Prostate gland (tissue), 2 donors: ENCODE measurements around the gene TRPV3. TPM values are rescaled to one million over a fixed set of nuclear protein-coding genes. Genes with fewer than 3 reads are reported as not detected.
"Not testable (repeated sequence)": the region's sequence is repeated elsewhere in the genome, so short reads cannot be mapped to it uniquely, and the experiment has no call there.

Experiments used
- DNase-seq: peaks from one replicate; pipeline ENCODE4 v3.0.0-alpha.2; 2019; ENCODE audit warnings: low spot score
- H3K27ac ChIP-seq, 2 donors: fragments of 200-600 bp; sonication (generic); 2 replicates each; pipeline ENCODE4 v1.5.1; 2017 to 2019
- H3K27me3 ChIP-seq: fragments of 200-600 bp; sonication (generic); replicated peaks from 2 replicates; pipeline ENCODE4 v1.5.1; 2019; ENCODE audit not compliant: insufficient read depth
- H3K36me3 ChIP-seq, 2 donors: fragments of 200-600 bp; sonication (generic); 1 replicate in 1 of 2; 2 replicates in 1 of 2; pipeline versions ENCODE4 v1.5.1 to v1.8.1; 2017 to 2019
- H3K4me1 ChIP-seq: fragments of 200-600 bp; sonication (generic); replicated peaks from 2 replicates; pipeline ENCODE4 v1.5.1; 2019
- H3K4me3 ChIP-seq, 2 donors: fragments of 200-600 bp; sonication (generic); 2 replicates each; pipeline ENCODE4 v1.5.1; 2017 to 2019
- H3K9me3 ChIP-seq: fragments of 200-600 bp; sonication (generic); 2 replicates; pipeline ENCODE4 v1.5.1; 2017
- CTCF ChIP-seq, 4 experiments: fragments of 200-600 bp in 2 of 4; fragments of 450-650 bp in 2 of 4; sonication (generic) in 2 of 4; IDR thresholded peaks; 1 replicate in 3 of 4; 2 replicates in 1 of 4; pipeline ENCODE4 v1.5.1; 2016 to 2019; ENCODE audit warnings: antibody characterized with exemption in 4 of 4, mild to moderate bottlenecking in 2 of 4, moderate library complexity in 2 of 4
- POLR2A ChIP-seq: fragments of 450-650 bp; IDR thresholded peaks from one replicate; pipeline ENCODE4 v1.6.1; 2016; ENCODE audit warnings: antibody characterized with exemption, mild to moderate bottlenecking
- POLR2AphosphoS5 ChIP-seq: sonication (generic); formaldehyde crosslinking; IDR thresholded peaks from one replicate; pipeline ENCODE4 v1.6.1; 2017; ENCODE audit warnings: antibody characterized with exemption
- WGBS: methylation state at CpG from one replicate; pipeline ENCODE4 v1.1.5; 2018; 5-methylcytosine and 5-hydroxymethylcytosine counted together
- intact Hi-C: fragments of 100-400 bp; cut with DNase I; formaldehyde crosslinking; loops from one replicate; pipeline ENCODE4 v1.14.2; 2022
- total RNA-seq, 2 donors: library from RNA; depleted of rRNA; stranded (reverse); fragments of >200 nt; gene quantifications; one replicate each; pipeline ENCODE4 v1.1.0, GENCODE V29; 2016

The TRPV3 gene
- total RNA-seq, 2 donors from 2014 or later, result 10.5 TPM; not detected in 1

GRCh38 chr17:3472137-3472536 lies 85.5 kb downstream of the TRPV3 start:
- Histone ChIP-seq H3K27me3 (no peaks in the 10 kb centered on the region), H3K9me3 (no peaks in the 10 kb centered on the region), H3K4me1 (no peaks in the 10 kb centered on the region), H3K4me3 (no peak overlapping the region), H3K27ac (no peak overlapping the region), H3K36me3 (no peaks in the 10 kb centered on the region)
- 94% methylated on average over 21 of the region's 21 CpGs for WGBS
- intact Hi-C loops, result no loop called here
- DNase-seq, result no peak
- TF ChIP-seq CTCF (IDR thresholded peaks at IDR 0.05) (no peak), POLR2A (no peak), POLR2AphosphoS5 (no peak)

DNA sequence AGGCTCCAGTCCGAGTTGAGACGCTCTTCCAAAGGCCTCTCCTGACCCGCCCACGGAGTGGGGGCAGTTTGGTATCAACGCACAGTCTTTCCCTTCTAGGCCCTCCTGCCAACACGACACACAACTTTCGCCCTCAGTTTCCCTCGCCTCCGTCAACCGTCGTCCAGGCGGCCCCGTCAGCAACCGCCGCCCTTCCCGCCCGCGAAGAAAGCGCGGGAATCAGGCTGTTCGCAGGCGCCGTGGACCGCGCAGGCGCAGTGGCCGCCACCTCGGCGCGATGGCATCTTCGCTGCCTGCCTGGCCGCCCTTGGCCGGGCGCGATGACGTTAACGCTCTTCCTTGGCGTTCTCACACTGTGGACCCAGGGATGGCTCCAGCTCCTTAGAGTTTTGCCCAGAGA lies 86.0 kb downstream of the TRPV3 start, which contains the start of gene SPATA22:
TSS of gene SPATA22 (minus strand) at position 221 of the 400 bp plus-strand sequence. CDS start 2,494 bp downstream, outside the sequence.
- WGBS, result 94% methylated on average over 38 of the region's 38 CpGs
- no peaks in the 10 kb centered on the region for H3K9me3 ChIP-seq
- no peak for TF ChIP-seq POLR2A
- no peak for TF ChIP-seq POLR2AphosphoS5
- TF ChIP-seq CTCF (IDR thresholded peaks at IDR 0.05), result no peak
- no peak within 1 kb of the TSS for H3K4me3 ChIP-seq
- no peaks in the 10 kb centered on the region for H3K36me3 ChIP-seq
- no peak for DNase-seq
- H3K27ac ChIP-seq, result no peak within 1 kb of the TSS
- intact Hi-C loops, result no loop called here
- no peaks in the 10 kb centered on the region for H3K4me1 ChIP-seq
- no peaks in the 10 kb centered on the region for H3K27me3 ChIP-seq

- no peaks in the 10 kb centered on the region for H3K9me3 ChIP-seq
- WGBS, result 73% methylated on average over 5 of the region's 5 CpGs
- TF ChIP-seq POLR2AphosphoS5, result no peak
- no peak for TF ChIP-seq CTCF (IDR thresholded peaks at IDR 0.05)
- TF ChIP-seq POLR2A, result no peak
- no peak overlapping the region for H3K27ac ChIP-seq
- H3K4me1 ChIP-seq, result no peaks in the 10 kb centered on the region
- no peaks in the 10 kb centered on the region for H3K27me3 ChIP-seq
- no peaks in the 10 kb centered on the region for H3K36me3 ChIP-seq
- no peak overlapping the region for H3K4me3 ChIP-seq
- no peak for DNase-seq
- intact Hi-C loops, result no loop called here
Measured at GRCh38 chr17:3469529-3469928, 88.1 kb downstream of the TRPV3 start.

DNA sequence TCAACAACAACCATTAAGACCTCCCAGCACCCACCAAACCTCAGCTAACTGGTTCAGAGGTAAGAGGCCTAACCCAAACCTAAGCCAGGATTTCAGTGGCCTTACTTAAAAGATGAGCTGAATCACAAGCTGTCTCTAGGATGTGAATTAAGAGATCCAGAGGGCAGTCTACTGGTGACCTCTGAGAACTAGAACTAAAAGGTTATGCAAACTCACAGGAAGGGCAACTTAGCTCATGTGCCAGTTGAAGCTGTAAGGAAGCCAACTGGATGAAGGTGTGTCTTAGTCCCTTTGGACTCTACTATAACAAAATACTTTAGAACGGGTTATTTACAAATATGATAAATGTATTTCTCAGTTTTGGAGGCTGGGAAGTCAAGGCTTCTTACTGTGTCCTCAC lies 91.3 kb downstream of the TRPV3 start:
- H3K4me3 ChIP-seq, DNase-seq, H3K36me3 ChIP-seq, H3K27ac ChIP-seq, H3K4me1 ChIP-seq, H3K27me3 ChIP-seq, intact Hi-C loops, H3K9me3 ChIP-seq: not testable (repeated sequence)
- WGBS, result 77% methylated on average over 1 of the region's 1 CpG

Other genes with a start within 250 kb of the TRPV3 start
- 1 to 10 TPM in 1 of 2 donors, not detected in 1; 7.9 TPM for gene OR3A2, start 171.5 kb downstream of the TRPV3 start, total RNA-seq
- not detected for gene OR1E1, start 159.4 kb downstream of the TRPV3 start, total RNA-seq
- not detected for gene OR3A3, start 146.4 kb downstream of the TRPV3 start, total RNA-seq
- gene OR1E2, start 124.0 kb downstream of the TRPV3 start, total RNA-seq, result not detected
- 10 to 100 TPM in 1 of 2 donors, not detected in 1; 13.5 TPM for gene SPATA22, start 86.0 kb downstream of the TRPV3 start, total RNA-seq
- 1 to 10 TPM in 1 of 2 donors, under 1 TPM in 1; 0.46 to 3.5 TPM for gene ASPA, start 81.8 kb downstream of the TRPV3 start, total RNA-seq
- 10 to 100 TPM in 1 of 2 donors, 1 to 10 TPM in 1; 4.0 to 10.6 TPM for gene TRPV1, start 51.6 kb upstream of the TRPV3 start, total RNA-seq
- 10 to 100 TPM; 13.6 to 25.5 TPM for gene SHPK, start 78.4 kb upstream of the TRPV3 start, total RNA-seq
- 10 to 100 TPM; 26.9 to 51.2 TPM for gene CTNS, start 78.9 kb upstream of the TRPV3 start, total RNA-seq
- 100 to 1,000 TPM; 171 to 270 TPM for gene TAX1BP3, start 110.8 kb upstream of the TRPV3 start, total RNA-seq
- gene EMC6, start 111.0 kb upstream of the TRPV3 start, total RNA-seq, result 10 to 100 TPM; 12.7 to 31.8 TPM
- gene P2RX5, start 138.3 kb upstream of the TRPV3 start, total RNA-seq, result 1 to 10 TPM in 1 of 2 donors, not detected in 1; 6.3 TPM
- 1 to 10 TPM; 1.0 to 3.9 TPM for gene HASPIN, start 166.1 kb upstream of the TRPV3 start, total RNA-seq
- gene ITGAE, start 243.4 kb upstream of the TRPV3 start, total RNA-seq, result 10 to 100 TPM; 16.2 to 27.6 TPM